Measurements from ENCODE around the gene TOE1.
"Not testable (repeated sequence)": the region's sequence is repeated elsewhere in the genome, so short reads cannot be mapped to it uniquely, and the experiment has no call there.

TOE1 gene

GRCh38 chr1:45355683-45356082, 15.7 kb downstream of the TOE1 start:
- no peak for DNase-seq (ENCODE audit: low read depth)

GRCh38 chr1:45356186-45356585, 16.2 kb downstream of the TOE1 start:
- DNase-seq (ENCODE audit: low read depth): no peak

- DNase-seq (ENCODE audit: low read depth): no peak
These were observed 20.0 kb downstream of the TOE1 start for GRCh38 chr1:45359882-45360513.

- DNase-seq (ENCODE audit: low read depth): not testable (repeated sequence)
These were observed 21.0 kb downstream of the TOE1 start for GRCh38 chr1:45360981-45361380.

- DNase-seq (ENCODE audit: low read depth): no peak
These were observed 24.3 kb downstream of the TOE1 start for GRCh38 chr1:45364294-45364693.

- DNase-seq (ENCODE audit: low read depth): no peak
These were observed 25.1 kb downstream of the TOE1 start for GRCh38 chr1:45365051-45365450.

GRCh38 chr1:45370575-45370974, 30.6 kb downstream of the TOE1 start:
- DNase-seq (ENCODE audit: low read depth): no peak

GRCh38 chr1:45373573-45373972, 33.6 kb downstream of the TOE1 start:
- no peak for DNase-seq (ENCODE audit: low read depth)

GRCh38 chr1:45375104-45376090, 35.4 kb downstream of the TOE1 start:
- DNase-seq (ENCODE audit: low read depth): no peak

GRCh38 chr1:45378184-45378583, 38.2 kb downstream of the TOE1 start:
- no peak for DNase-seq (ENCODE audit: low read depth)

- DNase-seq (ENCODE audit: low read depth): no peak
These were observed 39.6 kb downstream of the TOE1 start for GRCh38 chr1:45379524-45379923.

- DNase-seq (ENCODE audit: low read depth): no peak
These were observed 40.2 kb downstream of the TOE1 start for GRCh38 chr1:45380125-45380524.

- DNase-seq (ENCODE audit: low read depth): no peak
These were observed 40.8 kb downstream of the TOE1 start for GRCh38 chr1:45380730-45381129.

GRCh38 chr1:45381243-45381642, 41.3 kb downstream of the TOE1 start:
- no peak for DNase-seq (ENCODE audit: low read depth)

- no peak for DNase-seq (ENCODE audit: low read depth)
These were observed 43.2 kb downstream of the TOE1 start for GRCh38 chr1:45383191-45383590.

GRCh38 chr1:45384213-45384612, 44.2 kb downstream of the TOE1 start:
- DNase-seq (ENCODE audit: low read depth): not testable (repeated sequence)

- DNase-seq (ENCODE audit: low read depth): no peak
These were observed 45.3 kb downstream of the TOE1 start for GRCh38 chr1:45385302-45385701.

- no peak for DNase-seq (ENCODE audit: low read depth)
These were observed 46.2 kb downstream of the TOE1 start for GRCh38 chr1:45386219-45386618.
